Neural progenitor cell (in vitro differentiated cells): ENCODE data around the gene C21orf58. TPM values are rescaled to one million over a fixed set of nuclear protein-coding genes. Genes with fewer than 3 reads are reported as not detected.

Experiments
- DNase-seq: peaks from one replicate; pipeline ENCODE4 v3.0.0-alpha.2; 2016; ENCODE audit warnings: low spot score
- H2AFZ ChIP-seq: fragments of 200-600 bp; sonication (generic); replicated peaks from 2 replicates; pipeline ENCODE4 v1.6.1; 2016; ENCODE audit warnings: antibody characterized with exemption
- H3F3A ChIP-seq: fragments of 200-600 bp; sonication (generic); 2 replicates; pipeline ENCODE4 v1.6.1; 2016; ENCODE audit warnings: antibody characterized with exemption, low read depth
- H3K27ac ChIP-seq: fragments of 200-600 bp; sonication (generic); 2 replicates; pipeline ENCODE4 v1.5.1; 2016; ENCODE audit warnings: mild to moderate bottlenecking
- H3K27me3 ChIP-seq: fragments of 200-600 bp; sonication (generic); 2 replicates; pipeline ENCODE4 v1.6.1; 2016; ENCODE audit warnings: mild to moderate bottlenecking, moderate library complexity
- H3K36me3 ChIP-seq: fragments of 200-600 bp; sonication (generic); 2 replicates; pipeline ENCODE4 v1.5.1; 2016
- H3K4me1 ChIP-seq: fragments of 200-600 bp; sonication (generic); 2 replicates; pipeline ENCODE4 v1.6.1; 2016; ENCODE audit warnings: mixed run types
- H3K4me2 ChIP-seq: fragments of 200-600 bp; sonication (generic); 2 replicates; pipeline ENCODE4 v1.6.1; 2016
- H3K4me3 ChIP-seq: fragments of 200-600 bp; sonication (generic); 2 replicates; pipeline ENCODE4 v1.5.1; 2016
- H3K79me2 ChIP-seq: fragments of 200-600 bp; sonication (generic); 2 replicates; pipeline ENCODE4 v1.6.1; 2016; ENCODE audit warnings: low read depth
- H3K9ac ChIP-seq: fragments of 200-600 bp; sonication (generic); 2 replicates; pipeline ENCODE4 v1.6.1; 2016
- H3K9me3 ChIP-seq: fragments of 200-600 bp; sonication (generic); 2 replicates; pipeline ENCODE4 v1.5.1; 2016; ENCODE audit warnings: low read depth
- H4K20me1 ChIP-seq: fragments of 200-600 bp; sonication (generic); 2 replicates; pipeline ENCODE4 v1.6.1; 2016; ENCODE audit warnings: low read depth
- H3K27ac Mint-ChIP-seq: 3 replicates; pipeline ENCODE4 v1.8.0; 2021; ENCODE audit warnings: mixed read lengths
- H3K27me3 Mint-ChIP-seq: 2 replicates; pipeline ENCODE4 v1.8.0; 2022; ENCODE audit warnings: low read depth, mild to moderate bottlenecking, inconsistent platforms, moderate library complexity, mixed read lengths; ENCODE audit not compliant: insufficient read depth
- H3K36me3 Mint-ChIP-seq: 3 replicates; pipeline ENCODE4 v1.8.0; 2021; ENCODE audit warnings: mixed read lengths
- H3K4me1 Mint-ChIP-seq: 3 replicates; pipeline ENCODE4 v1.8.0; 2021; ENCODE audit warnings: mixed read lengths
- H3K4me3 Mint-ChIP-seq: 3 replicates; pipeline ENCODE4 v1.8.0; 2021; ENCODE audit warnings: mild to moderate bottlenecking, moderate library complexity, mixed read lengths
- H3K9me3 Mint-ChIP-seq: 3 replicates; pipeline ENCODE4 v1.8.0; 2020; ENCODE audit warnings: mixed read lengths
- CTCF ChIP-seq: fragments of 200-600 bp; sonication (generic); IDR thresholded peaks from 2 replicates; pipeline ENCODE4 v1.5.1; 2017; ENCODE audit warnings: antibody characterized with exemption, mild to moderate bottlenecking
- EZH2 ChIP-seq: fragments of 200-600 bp; sonication (generic); IDR thresholded peaks from 2 replicates; pipeline ENCODE4 v1.6.1; 2017; ENCODE audit warnings: antibody characterized with exemption, mild to moderate bottlenecking, moderate library complexity
- EZH2phosphoT487 ChIP-seq: fragments of 200-600 bp; sonication (generic); IDR thresholded peaks from 2 replicates; pipeline ENCODE4 v1.6.1; 2017; ENCODE audit warnings: antibody characterized with exemption
- total RNA-seq: library from RNA; depleted of rRNA; stranded (reverse); fragments of >200 nt; gene quantifications from 2 replicates; pipeline ENCODE4 v1.2.3, GENCODE V29; 2015; ENCODE audit warnings: low replicate concordance

The C21orf58 gene
- total RNA-seq, 1 donor from 2014 or later, result 26.2 TPM

DNA sequence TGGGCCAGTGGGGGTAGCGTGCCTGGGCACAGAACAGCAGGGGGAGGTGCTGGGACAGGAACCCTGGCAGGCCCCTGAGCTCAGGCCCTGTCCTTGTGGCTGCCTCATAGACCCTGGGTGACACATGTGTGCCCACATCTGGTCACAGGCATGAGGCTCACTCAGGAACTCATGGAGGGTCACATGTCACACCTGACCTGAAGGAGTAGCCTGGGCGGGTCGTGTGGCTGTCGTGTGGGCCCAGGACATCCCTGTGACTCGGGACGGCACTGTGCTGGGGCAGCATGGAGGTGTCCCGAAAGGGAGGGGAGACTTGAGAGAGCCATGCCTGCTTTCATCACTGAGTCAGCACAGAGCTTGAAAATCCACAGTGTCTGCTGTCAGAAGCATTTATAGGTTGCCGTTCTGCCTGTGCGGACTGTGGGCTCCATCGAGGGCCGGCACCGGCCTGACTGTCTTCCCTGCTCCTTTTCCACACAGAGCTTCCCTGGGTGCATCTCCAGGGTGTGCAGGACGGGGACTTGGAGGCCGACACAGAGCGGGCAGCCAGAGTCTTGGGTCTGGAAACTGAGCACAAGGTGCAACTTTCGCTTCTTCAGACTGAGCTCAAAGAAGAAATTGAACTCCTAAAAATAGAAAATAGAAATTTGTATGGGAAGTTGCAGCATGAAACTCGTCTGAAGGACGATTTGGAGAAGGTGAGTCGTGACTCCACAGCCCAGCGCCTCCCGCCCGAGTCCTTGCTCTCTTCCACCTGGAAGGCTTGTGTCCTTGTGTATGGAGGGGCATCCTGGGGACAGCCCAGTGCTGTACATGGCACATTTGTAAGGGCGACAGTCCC is 33.0 kb upstream of the C21orf58 start:
- H3K4me3 ChIP-seq, result no peak overlapping the region
- no peaks in the 10 kb centered on the region for H3K9me3 ChIP-seq
- H3K36me3 ChIP-seq, result no peaks in the 10 kb centered on the region
- no peak overlapping the region for H3K4me2 ChIP-seq
- H3K9me3 Mint-ChIP-seq, result no peaks in the 10 kb centered on the region
- H3K27me3 ChIP-seq, result no peaks in the 10 kb centered on the region
- H3K36me3 Mint-ChIP-seq, result peaks cover 30% of the 10 kb centered on the region
- no peaks in the 10 kb centered on the region for H3K4me1 Mint-ChIP-seq
- no peaks in the 10 kb centered on the region for H3K79me2 ChIP-seq
- no peak overlapping the region for H3K4me3 Mint-ChIP-seq
- no peaks in the 10 kb centered on the region for H3F3A ChIP-seq
- H3K4me1 ChIP-seq, result no peaks in the 10 kb centered on the region
- TF ChIP-seq EZH2 (no peak), CTCF (no peak), EZH2phosphoT487 (no peak)
- H3K9ac ChIP-seq, result no peak overlapping the region
- H3K27ac Mint-ChIP-seq, result peak overlapping the region; percentile 53
- H4K20me1 ChIP-seq, result no peaks in the 10 kb centered on the region
- H3K27me3 Mint-ChIP-seq, result peaks cover 2% of the 10 kb centered on the region
- no peak overlapping the region for H2AFZ ChIP-seq
- DNase-seq, result no peak
- H3K27ac ChIP-seq, result no peak overlapping the region

GRCh38 chr21:46356005-46356338 is 32.3 kb upstream of the C21orf58 start:
- H4K20me1 ChIP-seq, result no peaks in the 10 kb centered on the region
- Mint-ChIP-seq H3K9me3 (no peaks in the 10 kb centered on the region), H3K36me3 (peaks cover 25% of the 10 kb centered on the region), H3K4me3 (no peak overlapping the region), H3K4me1 (no peaks in the 10 kb centered on the region), H3K27me3 (peaks cover 2% of the 10 kb centered on the region), H3K27ac (no peak overlapping the region)
- H3F3A ChIP-seq, result no peaks in the 10 kb centered on the region
- no peaks in the 10 kb centered on the region for H3K79me2 ChIP-seq
- H3K4me1 ChIP-seq, result no peaks in the 10 kb centered on the region
- TF ChIP-seq CTCF (no peak), EZH2 (no peak), EZH2phosphoT487 (no peak)
- H3K36me3 ChIP-seq, result no peaks in the 10 kb centered on the region
- no peak overlapping the region for H3K4me2 ChIP-seq
- H3K4me3 ChIP-seq, result no peak overlapping the region
- DNase-seq, result no peak
- no peaks in the 10 kb centered on the region for H3K9me3 ChIP-seq
- H3K9ac ChIP-seq, result no peak overlapping the region
- H2AFZ ChIP-seq, result no peak overlapping the region
- no peak overlapping the region for H3K27ac ChIP-seq
- H3K27me3 ChIP-seq, result no peaks in the 10 kb centered on the region

GRCh38 chr21:46355161-46356004 is 31.7 kb upstream of the C21orf58 start:
- H4K20me1 ChIP-seq, result no peaks in the 10 kb centered on the region
- no peaks in the 10 kb centered on the region for H3F3A ChIP-seq
- no peaks in the 10 kb centered on the region for H3K9me3 ChIP-seq
- H3K27ac ChIP-seq, result no peak overlapping the region
- Mint-ChIP-seq H3K36me3 (peaks cover 22% of the 10 kb centered on the region), H3K27ac (no peak overlapping the region), H3K9me3 (no peaks in the 10 kb centered on the region), H3K27me3 (peaks cover 2% of the 10 kb centered on the region), H3K4me3 (no peak overlapping the region), H3K4me1 (no peaks in the 10 kb centered on the region)
- H3K4me1 ChIP-seq, result no peaks in the 10 kb centered on the region
- no peak overlapping the region for H3K9ac ChIP-seq
- H3K4me3 ChIP-seq, result no peak overlapping the region
- DNase-seq, result no peak
- TF ChIP-seq EZH2, result no peak
- no peak for TF ChIP-seq EZH2phosphoT487
- TF ChIP-seq CTCF, result no peak
- H3K27me3 ChIP-seq, result no peaks in the 10 kb centered on the region
- H3K4me2 ChIP-seq, result no peak overlapping the region
- H3K36me3 ChIP-seq, result no peaks in the 10 kb centered on the region
- no peaks in the 10 kb centered on the region for H3K79me2 ChIP-seq
- no peak overlapping the region for H2AFZ ChIP-seq
